Erythroblast (primary cell): ENCODE results near the gene RAPGEF2.
A peak's percentile ranks its signal among the peaks of the same experiment; 100 is the strongest.
"Not testable (repeated sequence)": the region's sequence is repeated elsewhere in the genome, so short reads cannot be mapped to it uniquely, and the experiment has no call there.

Source experiments
- DNase-seq, 2 experiments: peaks; one replicate each; lab custom pipeline; 2025; lab: John Stamatoyannopoulos, UW
- GATA1 ChIP-seq: IDR thresholded peaks from 2 replicates; pipeline ENCODE4 v1.6.1; 2011; ENCODE audit warnings: low read depth, mild to moderate bottlenecking, control low read depth, low read length, moderate library complexity
- POLR2A ChIP-seq: IDR thresholded peaks from 2 replicates; pipeline ENCODE4 v1.6.1; 2011; ENCODE audit warnings: mild to moderate bottlenecking, low read length

The RAPGEF2 gene

GRCh38 chr4:159175085-159175988 is 72.5 kb downstream of the RAPGEF2 start:
- TF ChIP-seq POLR2A (no peak), GATA1 (no peak)
- peak; percentile 86 to 92 for DNase-seq

- TF ChIP-seq GATA1, result no peak
- no peak for TF ChIP-seq POLR2A
- DNase-seq, result no peak
Observed at GRCh38 chr4:159175989-159176375, 73.1 kb downstream of the RAPGEF2 start.

GRCh38 chr4:159177265-159178150 is 74.6 kb downstream of the RAPGEF2 start:
- no peak for TF ChIP-seq POLR2A
- no peak for TF ChIP-seq GATA1
- no peak for DNase-seq

DNA sequence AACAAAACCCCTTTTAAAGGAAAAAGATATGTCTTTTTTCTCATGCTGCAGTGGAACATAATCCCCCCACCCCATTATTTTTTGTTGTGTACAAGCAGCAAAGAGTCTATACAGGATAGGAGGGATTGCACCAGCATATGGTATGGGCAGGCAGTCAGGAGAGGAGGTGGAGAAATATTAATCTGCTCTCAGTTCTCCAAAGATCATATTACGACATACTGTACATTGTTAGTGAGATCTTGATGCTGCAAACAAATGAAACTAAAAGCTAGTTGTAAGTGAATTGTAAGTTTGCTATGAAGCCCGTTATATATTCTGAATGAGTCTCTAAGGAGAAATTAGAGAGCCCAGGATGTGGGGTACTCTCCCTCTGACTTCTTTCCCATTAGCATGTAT is 75.3 kb downstream of the RAPGEF2 start:
- TF ChIP-seq GATA1, result no peak
- TF ChIP-seq POLR2A, result no peak
- peak in 1 of 2 experiments; percentile 19 for DNase-seq

- no peak for DNase-seq
- TF ChIP-seq POLR2A, result no peak
- TF ChIP-seq GATA1, result no peak
Observed at GRCh38 chr4:159178979-159179969, 76.4 kb downstream of the RAPGEF2 start.

GRCh38 chr4:159183885-159184605 is 81.2 kb downstream of the RAPGEF2 start:
- not testable (repeated sequence) for DNase-seq

GRCh38 chr4:159185591-159186023 is 82.7 kb downstream of the RAPGEF2 start:
- TF ChIP-seq GATA1, result no peak
- no peak for TF ChIP-seq POLR2A

GRCh38 chr4:159188646-159189045 is 85.8 kb downstream of the RAPGEF2 start:
- peak; percentile 54 to 63 for DNase-seq
- no peak for TF ChIP-seq GATA1
- TF ChIP-seq POLR2A, result no peak

More at GRCh38 chr4:159185591-159186023, 82.7 kb downstream of the RAPGEF2 start:
- peak in 1 of 2 experiments; percentile 17 for DNase-seq

DNA sequence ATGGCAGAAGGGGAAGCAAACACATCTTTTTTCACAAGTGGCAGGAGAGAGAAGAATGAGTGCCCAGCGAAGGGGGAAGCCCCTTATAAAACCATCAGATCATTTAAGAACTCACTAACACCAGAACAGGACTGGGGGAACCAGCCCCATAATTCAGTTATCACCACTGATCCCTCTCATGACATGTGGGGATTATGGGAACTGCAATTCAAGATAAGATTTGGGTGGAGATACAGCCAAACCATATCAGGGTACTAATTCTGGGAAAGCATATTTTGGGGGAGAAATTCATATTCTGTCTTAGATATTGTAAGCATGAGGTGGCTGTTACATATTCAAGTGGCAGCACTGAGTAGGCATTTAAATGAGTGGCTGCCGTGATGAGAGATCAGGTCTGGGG is 87.8 kb downstream of the RAPGEF2 start:
- TF ChIP-seq POLR2A (no peak), GATA1 (no peak)
- DNase-seq, result peak; percentile 59 to 74

DNA sequence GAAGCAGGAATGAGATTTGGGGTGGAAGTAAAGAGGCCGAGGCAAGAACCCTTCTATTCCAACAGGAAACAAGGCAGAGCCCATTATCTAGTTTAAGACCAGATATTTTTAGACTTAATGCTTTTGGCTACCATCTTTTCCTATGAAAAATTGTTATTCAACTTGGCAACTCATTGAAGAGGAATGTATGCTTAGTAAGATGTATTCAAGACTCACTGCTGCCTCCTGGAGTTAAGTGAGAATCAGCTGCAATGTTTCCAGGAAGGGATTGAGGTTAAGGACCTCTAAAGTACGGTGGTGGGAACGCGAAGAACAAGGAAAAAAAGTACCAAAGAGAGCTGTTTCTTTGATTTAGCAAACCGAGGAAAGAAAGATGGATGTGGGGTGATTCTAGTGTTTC is 89.1 kb downstream of the RAPGEF2 start:
- no peak for TF ChIP-seq POLR2A
- no peak for TF ChIP-seq GATA1
- peak; percentile 67 to 68 for DNase-seq

GRCh38 chr4:159193046-159193620 is 90.3 kb downstream of the RAPGEF2 start:
- DNase-seq, result peak; percentile 47 to 72
- TF ChIP-seq GATA1, result no peak
- TF ChIP-seq POLR2A, result no peak

GRCh38 chr4:159195361-159195769 is 92.5 kb downstream of the RAPGEF2 start:
- peak; percentile 90 to 99 for DNase-seq
- no peak for TF ChIP-seq POLR2A
- TF ChIP-seq GATA1, result peak; percentile 65
